Measurements from ENCODE around the gene GLRX5.

GRCh38 chr14:95538801-95539509 is 4.1 kb downstream of the GLRX5 start:
- TF ChIP-seq CTCF (conservative IDR thresholded peaks at IDR 0.05; ENCODE audit: low read depth, low read length), result no peak
- no peak for TF ChIP-seq EZH2 (IDR thresholded peaks at IDR 0.05; ENCODE audit: borderline replicate concordance, low read depth, low read length, poor library complexity, severe bottlenecking)
